Measurements from ENCODE around the gene CMTM8.

Gene CMTM8

DNA sequence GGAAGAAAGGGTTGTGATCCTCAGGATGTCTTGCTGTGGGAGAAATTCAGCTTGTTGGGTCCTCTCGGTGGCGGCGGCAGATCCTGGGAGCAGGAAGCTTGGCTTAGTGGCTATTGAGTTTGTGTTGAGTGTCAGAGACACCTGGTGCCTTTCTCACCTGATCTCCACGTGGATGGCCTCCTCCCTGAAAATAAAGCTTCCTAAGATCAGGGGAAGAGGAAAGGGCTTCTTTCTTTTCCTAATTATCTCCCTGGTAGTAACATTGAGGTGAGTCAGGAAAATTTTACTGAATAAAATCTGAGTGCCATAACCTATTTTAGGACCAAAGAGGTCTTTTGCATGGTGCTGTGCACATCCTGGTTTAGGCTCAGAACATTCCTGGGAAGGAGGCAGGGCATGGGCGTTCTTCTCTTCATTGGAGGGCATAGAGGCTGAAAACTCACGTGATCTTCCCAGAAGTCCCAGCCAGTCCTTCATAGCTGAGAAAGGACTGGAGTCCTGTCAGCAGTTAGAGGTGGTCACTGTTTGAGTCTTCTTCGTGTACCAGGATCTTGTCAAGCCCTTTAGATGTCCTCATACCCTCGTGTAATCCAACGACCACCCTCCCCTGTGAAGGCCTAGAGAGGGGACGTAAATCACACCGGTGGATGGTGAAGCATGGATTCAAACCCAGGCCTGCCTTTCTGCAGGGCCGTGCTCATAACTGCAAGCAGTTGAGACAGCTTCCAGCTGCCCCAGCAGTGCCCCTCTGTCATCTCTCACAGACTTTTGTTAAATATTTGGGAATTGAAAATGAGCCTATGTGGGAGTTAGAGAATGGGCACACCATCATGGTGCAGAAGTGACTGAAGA, 1.1 kb downstream of the CMTM8 start:
- in situ Hi-C loops (cut with MboI; ENCODE audit: low pct_unique_long_range_greater_than_20kb, low sequenced_read_pairs, unreplicated experiment), result no loop called here
- TF ChIP-seq, protein P1, sequence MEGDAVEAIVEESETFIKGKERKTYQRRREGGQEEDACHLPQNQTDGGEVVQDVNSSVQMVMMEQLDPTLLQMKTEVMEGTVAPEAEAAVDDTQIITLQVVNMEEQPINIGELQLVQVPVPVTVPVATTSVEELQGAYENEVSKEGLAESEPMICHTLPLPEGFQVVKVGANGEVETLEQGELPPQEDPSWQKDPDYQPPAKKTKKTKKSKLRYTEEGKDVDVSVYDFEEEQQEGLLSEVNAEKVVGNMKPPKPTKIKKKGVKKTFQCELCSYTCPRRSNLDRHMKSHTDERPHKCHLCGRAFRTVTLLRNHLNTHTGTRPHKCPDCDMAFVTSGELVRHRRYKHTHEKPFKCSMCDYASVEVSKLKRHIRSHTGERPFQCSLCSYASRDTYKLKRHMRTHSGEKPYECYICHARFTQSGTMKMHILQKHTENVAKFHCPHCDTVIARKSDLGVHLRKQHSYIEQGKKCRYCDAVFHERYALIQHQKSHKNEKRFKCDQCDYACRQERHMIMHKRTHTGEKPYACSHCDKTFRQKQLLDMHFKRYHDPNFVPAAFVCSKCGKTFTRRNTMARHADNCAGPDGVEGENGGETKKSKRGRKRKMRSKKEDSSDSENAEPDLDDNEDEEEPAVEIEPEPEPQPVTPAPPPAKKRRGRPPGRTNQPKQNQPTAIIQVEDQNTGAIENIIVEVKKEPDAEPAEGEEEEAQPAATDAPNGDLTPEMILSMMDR (IDR thresholded peaks at IDR 0.05; ENCODE audit: extremely low read depth, insufficient read depth, missing control alignments), result no peak
- no peak for DNase-seq (ENCODE audit: low spot score)

DNA sequence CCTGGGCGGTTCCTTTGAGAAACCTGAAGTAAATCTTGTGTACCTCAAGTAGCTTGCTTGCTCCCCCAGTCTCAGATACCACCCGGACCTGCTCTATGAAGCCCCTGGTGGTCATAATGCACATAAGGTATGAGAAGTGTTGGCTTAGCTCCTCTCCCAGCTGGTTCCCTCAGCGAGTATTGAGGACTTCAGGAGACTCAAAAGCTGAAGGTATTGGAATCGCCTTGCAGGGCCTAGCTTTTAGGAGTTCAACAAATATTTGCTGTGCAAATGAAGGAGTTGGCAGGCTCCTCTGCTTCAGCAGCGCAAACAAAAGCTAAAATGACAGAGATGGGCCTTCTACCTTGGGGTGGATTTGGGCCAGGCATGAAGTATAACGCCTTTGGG, 1.7 kb downstream of the CMTM8 start:
- peak; percentile 63 for DNase-seq (ENCODE audit: low spot score)
- in situ Hi-C loops (cut with MboI; ENCODE audit: low pct_unique_long_range_greater_than_20kb, low sequenced_read_pairs, unreplicated experiment), result no loop called here
- TF ChIP-seq, protein P1 (IDR thresholded peaks at IDR 0.05; ENCODE audit: extremely low read depth, insufficient read depth, missing control alignments), result peak; percentile 34

DNA sequence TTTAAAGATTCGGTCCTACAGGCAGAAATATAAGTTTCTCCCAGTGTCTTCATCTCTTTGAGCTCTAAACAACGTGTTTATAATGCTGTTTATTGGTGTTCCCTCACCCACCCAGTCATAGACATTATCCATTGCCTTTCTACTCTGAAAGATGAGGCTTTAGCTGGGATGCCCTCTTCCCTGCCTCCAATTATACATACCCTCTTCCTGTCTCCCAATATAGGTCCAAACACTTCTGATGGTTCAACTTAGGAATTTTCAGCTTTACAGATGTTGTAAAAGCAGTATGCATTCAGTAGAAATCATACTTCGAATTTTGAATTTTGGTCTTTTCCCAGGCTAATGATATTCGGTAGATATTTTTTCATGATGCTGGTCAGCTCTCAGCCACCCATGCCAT, 2.6 kb downstream of the CMTM8 start:
- TF ChIP-seq, protein P1 (IDR thresholded peaks at IDR 0.05; ENCODE audit: extremely low read depth, insufficient read depth, missing control alignments), result no peak
- in situ Hi-C loops (cut with MboI; ENCODE audit: low pct_unique_long_range_greater_than_20kb, low sequenced_read_pairs, unreplicated experiment), result no loop called here
- DNase-seq (ENCODE audit: low spot score), result no peak

DNA sequence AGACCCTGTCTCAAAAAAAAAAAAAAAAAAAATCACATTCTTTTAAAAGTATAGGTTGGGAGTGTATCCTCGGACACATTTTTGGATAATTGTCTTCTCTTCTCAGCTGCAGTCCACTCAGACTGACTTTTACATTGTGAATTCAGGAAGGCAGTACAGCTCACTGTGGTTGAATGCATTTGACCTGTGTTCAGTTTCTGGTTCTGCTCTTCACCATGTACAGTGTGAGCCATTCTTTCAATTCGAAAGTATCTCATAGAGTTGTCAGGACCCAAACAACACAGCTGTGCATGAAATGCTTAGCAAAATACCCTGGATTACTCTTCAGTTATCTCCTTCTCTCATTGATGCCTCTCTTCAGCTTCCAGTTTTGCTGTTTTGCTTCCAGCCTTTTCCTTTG, 5.0 kb downstream of the CMTM8 start:
- in situ Hi-C loops (cut with MboI; ENCODE audit: low pct_unique_long_range_greater_than_20kb, low sequenced_read_pairs, unreplicated experiment), result no loop called here
- no peak for DNase-seq (ENCODE audit: low spot score)
- TF ChIP-seq, protein P1 (IDR thresholded peaks at IDR 0.05; ENCODE audit: extremely low read depth, insufficient read depth, missing control alignments), result no peak

DNA sequence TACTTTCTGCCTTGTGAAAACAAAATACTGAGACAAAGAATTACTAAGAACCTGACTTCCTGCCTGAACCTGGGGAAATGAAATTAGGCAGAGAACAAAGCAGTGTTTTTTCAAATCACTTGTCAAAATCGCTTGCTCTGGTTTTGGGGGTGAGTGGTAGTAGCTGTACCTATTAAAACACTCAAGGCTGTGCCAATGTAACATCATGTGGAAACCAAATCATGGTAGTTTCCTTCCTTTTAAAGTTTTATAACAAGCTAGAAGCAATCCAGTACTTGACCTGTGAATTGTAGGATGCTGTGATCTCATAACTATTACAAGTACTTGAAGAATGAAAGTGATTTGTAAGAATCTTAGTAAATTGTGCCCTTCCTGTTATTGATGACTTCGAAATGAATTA, 6.7 kb downstream of the CMTM8 start:
- in situ Hi-C loops (cut with MboI; ENCODE audit: low pct_unique_long_range_greater_than_20kb, low sequenced_read_pairs, unreplicated experiment), result no loop called here
- TF ChIP-seq, protein P1 (IDR thresholded peaks at IDR 0.05; ENCODE audit: extremely low read depth, insufficient read depth, missing control alignments), result no peak
- no peak for DNase-seq (ENCODE audit: low spot score)

DNA sequence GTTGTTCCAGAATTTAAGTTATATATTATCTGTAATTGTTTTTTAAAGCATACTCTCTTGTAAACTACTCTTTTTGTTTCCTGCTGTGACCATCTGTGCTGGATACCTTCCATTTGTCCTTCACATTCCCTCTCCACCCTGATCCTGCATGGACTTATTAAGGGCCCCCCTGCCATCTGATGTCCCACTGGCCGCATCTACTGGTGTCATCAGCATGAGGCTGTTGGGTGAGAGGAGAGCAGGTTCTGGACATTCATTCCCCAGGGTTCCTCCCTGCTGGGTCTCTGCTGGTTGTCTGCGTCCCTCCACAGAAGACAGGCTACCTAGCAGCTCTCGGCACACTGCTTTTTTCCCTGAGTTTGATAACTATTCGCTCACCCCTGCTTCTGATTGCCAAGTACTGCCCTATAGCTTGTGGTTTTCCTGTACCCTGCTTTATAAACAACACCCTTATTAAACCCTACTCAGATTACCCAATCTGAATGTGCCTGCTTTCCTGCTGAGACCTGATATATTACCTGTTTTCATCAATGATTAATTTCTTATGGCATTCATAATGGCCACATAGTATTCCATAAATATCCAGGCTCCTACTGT, 7.7 kb downstream of the CMTM8 start:
- DNase-seq (ENCODE audit: low spot score), result no peak
- TF ChIP-seq, protein P1 (IDR thresholded peaks at IDR 0.05; ENCODE audit: extremely low read depth, insufficient read depth, missing control alignments), result no peak
- in situ Hi-C loops (cut with MboI; ENCODE audit: low pct_unique_long_range_greater_than_20kb, low sequenced_read_pairs, unreplicated experiment), result no loop called here

All from GM13977 (cell line).